Astrocyte of the cerebellum (primary cell): ENCODE results near the gene CCDC120.

Experiments
- DNase-seq: peaks from one replicate; pipeline ENCODE4 v3.0.0-alpha.2; 2011; ENCODE audit warnings: low read depth
- H3K4me3 ChIP-seq: 2 replicates; pipeline ENCODE4 v1.5.1; 2011; ENCODE audit warnings: mild to moderate bottlenecking, low read depth, low read length, moderate library complexity
- CTCF ChIP-seq: IDR thresholded peaks from 2 replicates; pipeline ENCODE4 v1.5.1; 2012; ENCODE audit warnings: low read length, low read depth, moderate library complexity, mild to moderate bottlenecking; ENCODE audit errors: missing control alignments
- in situ Hi-C: cut with HindIII; loops from 2 replicates; pipeline ENCODE4 v1.10.0; 2017; ENCODE audit warnings: low sequenced_read_pairs

Gene CCDC120

GRCh38 chrX:49075347-49075746 is 16.5 kb downstream of the CCDC120 start:
- no peak for DNase-seq
- in situ Hi-C loops = no loop called here
- peak; percentile 7 for TF ChIP-seq CTCF
- no peak overlapping the region for H3K4me3 ChIP-seq

- in situ Hi-C loops = no loop called here
- H3K4me3 ChIP-seq = no peak overlapping the region
- no peak for DNase-seq
- no peak for TF ChIP-seq CTCF
Observed at GRCh38 chrX:49077941-49078340, 19.1 kb downstream of the CCDC120 start.

- peak; percentile 19 for DNase-seq
- H3K4me3 ChIP-seq = peak within 1 kb of the TSS; percentile 63
- in situ Hi-C loops = no loop called here
- TF ChIP-seq CTCF = no peak
Observed at GRCh38 chrX:49079489-49080428, 21.0 kb downstream of the CCDC120 start, which contains the start of gene WDR45. WDR45 (minus strand) TSS chrX:49079887; CDS start chrX:49078095, 1,792 bp downstream.

GRCh38 chrX:49082271-49082871 is 23.6 kb downstream of the CCDC120 start:
- no peak for TF ChIP-seq CTCF
- no peak for DNase-seq
- no peak overlapping the region for H3K4me3 ChIP-seq
- in situ Hi-C loops = no loop called here

- in situ Hi-C loops = no loop called here
- no peak for TF ChIP-seq CTCF
- no peak overlapping the region for H3K4me3 ChIP-seq
- DNase-seq = no peak
Observed at GRCh38 chrX:49089553-49089952, 30.8 kb downstream of the CCDC120 start.

GRCh38 chrX:49096419-49096818 is 37.6 kb downstream of the CCDC120 start:
- no peak for TF ChIP-seq CTCF

More at GRCh38 chrX:49096419-49096818, 37.6 kb downstream of the CCDC120 start:
- in situ Hi-C loops = no loop called here
- H3K4me3 ChIP-seq = no peak overlapping the region
- DNase-seq = no peak
